ENCODE results near the gene KIF17. TPM values are rescaled to one million over a fixed set of nuclear protein-coding genes. Genes with fewer than 3 reads are reported as not detected.

KIF17 gene
- total RNA-seq, 1 donor from 2014 or later, result 0.40 TPM

GRCh38 chr1:20733360-20733975, 15.7 kb upstream of the KIF17 start:
- H3K9me3 Mint-ChIP-seq, result no peaks in the 10 kb centered on the region
- peaks cover 9% of the 10 kb centered on the region for H3K4me1 Mint-ChIP-seq
- peaks cover 46% of the 10 kb centered on the region for H3K27me3 Mint-ChIP-seq (ENCODE audit: low read depth)
- TF ChIP-seq, protein P1, sequence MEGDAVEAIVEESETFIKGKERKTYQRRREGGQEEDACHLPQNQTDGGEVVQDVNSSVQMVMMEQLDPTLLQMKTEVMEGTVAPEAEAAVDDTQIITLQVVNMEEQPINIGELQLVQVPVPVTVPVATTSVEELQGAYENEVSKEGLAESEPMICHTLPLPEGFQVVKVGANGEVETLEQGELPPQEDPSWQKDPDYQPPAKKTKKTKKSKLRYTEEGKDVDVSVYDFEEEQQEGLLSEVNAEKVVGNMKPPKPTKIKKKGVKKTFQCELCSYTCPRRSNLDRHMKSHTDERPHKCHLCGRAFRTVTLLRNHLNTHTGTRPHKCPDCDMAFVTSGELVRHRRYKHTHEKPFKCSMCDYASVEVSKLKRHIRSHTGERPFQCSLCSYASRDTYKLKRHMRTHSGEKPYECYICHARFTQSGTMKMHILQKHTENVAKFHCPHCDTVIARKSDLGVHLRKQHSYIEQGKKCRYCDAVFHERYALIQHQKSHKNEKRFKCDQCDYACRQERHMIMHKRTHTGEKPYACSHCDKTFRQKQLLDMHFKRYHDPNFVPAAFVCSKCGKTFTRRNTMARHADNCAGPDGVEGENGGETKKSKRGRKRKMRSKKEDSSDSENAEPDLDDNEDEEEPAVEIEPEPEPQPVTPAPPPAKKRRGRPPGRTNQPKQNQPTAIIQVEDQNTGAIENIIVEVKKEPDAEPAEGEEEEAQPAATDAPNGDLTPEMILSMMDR (IDR thresholded peaks at IDR 0.05; ENCODE audit: unreplicated experiment), result no peak
- peak overlapping the region; percentile 73 for H3K4me3 Mint-ChIP-seq
- peak overlapping the region; percentile 12 for H3K27ac Mint-ChIP-seq
- no peak for DNase-seq (ENCODE audit: low spot score in 2 of 2, unreplicated experiment in 2 of 2)
- peaks cover 9% of the 10 kb centered on the region for H3K36me3 Mint-ChIP-seq

- H3K27me3 Mint-ChIP-seq (ENCODE audit: low read depth), result peaks cover 51% of the 10 kb centered on the region
- H3K9me3 Mint-ChIP-seq, result no peaks in the 10 kb centered on the region
- peaks cover 5% of the 10 kb centered on the region for H3K36me3 Mint-ChIP-seq
- peak in 1 of 2 experiments; percentile 57 for DNase-seq (ENCODE audit: low spot score in 2 of 2, unreplicated experiment in 2 of 2)
- peaks cover 9% of the 10 kb centered on the region for H3K4me1 Mint-ChIP-seq
- TF ChIP-seq, protein P1 (IDR thresholded peaks at IDR 0.05; ENCODE audit: unreplicated experiment), result no peak
- peak within 1 kb of the TSS; percentile 12 for H3K27ac Mint-ChIP-seq
- H3K4me3 Mint-ChIP-seq, result peak within 1 kb of the TSS; percentile 73
These were observed 15.0 kb upstream of the KIF17 start, which contains the start of gene SH2D5 for GRCh38 chr1:20732588-20733359. TSS of gene SH2D5 (minus strand) at chr1:20732703. CDS start at chr1:20728044, 4,659 bp downstream.

GRCh38 chr1:20732071-20732587, 14.3 kb upstream of the KIF17 start:
- H3K27ac Mint-ChIP-seq, result no peak overlapping the region

DNA sequence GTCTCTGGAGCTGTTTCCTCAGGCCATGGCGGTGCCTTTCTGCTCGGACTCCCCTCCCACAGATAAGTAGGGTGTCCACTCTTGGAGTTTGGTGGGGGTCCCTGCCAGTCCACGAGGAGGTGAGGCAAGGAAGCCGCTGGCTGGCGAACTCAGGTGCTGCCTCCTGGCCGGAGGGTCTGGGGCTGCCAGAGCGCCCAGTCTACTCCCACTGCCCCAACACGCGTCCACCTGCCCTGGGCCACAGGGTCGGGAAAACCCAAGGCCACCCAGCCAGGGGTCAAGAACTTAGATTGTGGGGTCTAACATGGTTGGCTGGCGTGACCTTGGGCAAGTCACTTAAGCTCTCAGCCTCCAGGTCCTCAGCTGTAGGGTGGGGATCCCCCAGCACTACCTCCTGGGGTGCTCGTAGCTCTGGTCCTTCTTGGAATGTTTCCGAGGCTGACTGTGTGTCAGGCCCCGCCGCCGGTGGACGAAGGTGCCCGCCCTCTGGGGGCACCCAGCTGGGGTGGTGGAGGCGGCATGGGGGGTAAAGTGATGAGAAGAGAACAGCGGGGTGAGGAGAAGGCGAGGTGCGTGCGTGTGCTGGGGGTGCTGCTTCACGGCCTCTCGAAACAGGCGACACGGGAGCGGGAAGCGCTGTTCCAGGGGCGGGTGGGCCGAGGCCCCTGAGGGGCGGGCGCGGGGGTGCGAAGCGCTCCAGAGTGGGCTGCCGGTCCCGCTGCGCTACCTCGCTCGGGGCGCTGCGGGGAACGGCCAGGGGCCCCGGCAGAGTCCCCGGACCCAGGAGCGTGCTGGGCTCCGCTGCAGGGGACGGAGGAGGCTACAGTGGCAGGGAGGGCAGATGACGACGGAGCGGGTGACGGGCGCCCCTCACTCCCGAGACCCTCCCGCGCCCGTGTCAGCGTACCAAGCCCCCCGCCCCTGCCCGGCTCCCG, 13.5 kb upstream of the KIF17 start:
- Mint-ChIP-seq H3K9me3 (no peaks in the 10 kb centered on the region), H3K36me3 (peaks cover 4% of the 10 kb centered on the region), H3K4me1 (peaks cover 9% of the 10 kb centered on the region), H3K4me3 (peak overlapping the region; percentile 62), H3K27me3 (ENCODE audit: low read depth) (peaks cover 55% of the 10 kb centered on the region), H3K27ac (no peak overlapping the region)
- DNase-seq (ENCODE audit: low spot score in 2 of 2, unreplicated experiment in 2 of 2), result peak in 1 of 2 experiments; percentile 36
- TF ChIP-seq, protein P1 (IDR thresholded peaks at IDR 0.05; ENCODE audit: unreplicated experiment), result no peak

More at GRCh38 chr1:20732071-20732587, 14.3 kb upstream of the KIF17 start:
- Mint-ChIP-seq H3K4me1 (peaks cover 9% of the 10 kb centered on the region), H3K27me3 (ENCODE audit: low read depth) (peaks cover 55% of the 10 kb centered on the region), H3K9me3 (no peaks in the 10 kb centered on the region), H3K4me3 (peak overlapping the region; percentile 73), H3K36me3 (peaks cover 5% of the 10 kb centered on the region)
- DNase-seq (ENCODE audit: low spot score in 2 of 2, unreplicated experiment in 2 of 2), result peak; percentile 52 to 77
- TF ChIP-seq, protein P1 (IDR thresholded peaks at IDR 0.05; ENCODE audit: unreplicated experiment), result no peak

DNA sequence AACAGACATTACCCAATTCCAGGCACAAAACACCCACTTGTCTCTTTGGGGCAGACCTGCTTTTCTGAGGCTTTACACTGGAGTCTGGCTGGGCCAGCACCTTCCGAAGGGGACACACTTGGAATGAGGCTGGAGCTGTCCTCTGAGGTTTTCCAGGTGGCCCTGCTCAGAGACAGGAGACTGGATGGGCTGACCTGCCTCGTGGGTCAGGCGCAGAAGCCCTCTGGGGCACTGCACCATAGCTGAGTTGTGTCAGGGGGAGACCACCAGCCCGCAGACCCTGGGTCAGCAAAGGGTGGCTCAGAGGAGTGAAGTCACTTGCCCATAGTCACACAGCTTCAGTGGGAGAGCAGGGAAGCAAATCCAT, 12.9 kb upstream of the KIF17 start:
- H3K9me3 Mint-ChIP-seq, result no peaks in the 10 kb centered on the region
- peak overlapping the region; percentile 62 for H3K4me3 Mint-ChIP-seq
- TF ChIP-seq, protein P1 (IDR thresholded peaks at IDR 0.05; ENCODE audit: unreplicated experiment), result no peak
- peaks cover 9% of the 10 kb centered on the region for H3K4me1 Mint-ChIP-seq
- H3K27me3 Mint-ChIP-seq (ENCODE audit: low read depth), result peaks cover 55% of the 10 kb centered on the region
- H3K27ac Mint-ChIP-seq, result no peak overlapping the region
- no peaks in the 10 kb centered on the region for H3K36me3 Mint-ChIP-seq
- peak in 1 of 2 experiments; percentile 36 for DNase-seq (ENCODE audit: low spot score in 2 of 2, unreplicated experiment in 2 of 2)
